NCI-H1930 (cell line): ENCODE measurements around the gene NOL4L.

ENCODE experiments used
- DNase-seq, 2 experiments: peaks; one replicate each; lab custom pipeline; 2025; lab: John Stamatoyannopoulos, UW

The NOL4L gene

DNA sequence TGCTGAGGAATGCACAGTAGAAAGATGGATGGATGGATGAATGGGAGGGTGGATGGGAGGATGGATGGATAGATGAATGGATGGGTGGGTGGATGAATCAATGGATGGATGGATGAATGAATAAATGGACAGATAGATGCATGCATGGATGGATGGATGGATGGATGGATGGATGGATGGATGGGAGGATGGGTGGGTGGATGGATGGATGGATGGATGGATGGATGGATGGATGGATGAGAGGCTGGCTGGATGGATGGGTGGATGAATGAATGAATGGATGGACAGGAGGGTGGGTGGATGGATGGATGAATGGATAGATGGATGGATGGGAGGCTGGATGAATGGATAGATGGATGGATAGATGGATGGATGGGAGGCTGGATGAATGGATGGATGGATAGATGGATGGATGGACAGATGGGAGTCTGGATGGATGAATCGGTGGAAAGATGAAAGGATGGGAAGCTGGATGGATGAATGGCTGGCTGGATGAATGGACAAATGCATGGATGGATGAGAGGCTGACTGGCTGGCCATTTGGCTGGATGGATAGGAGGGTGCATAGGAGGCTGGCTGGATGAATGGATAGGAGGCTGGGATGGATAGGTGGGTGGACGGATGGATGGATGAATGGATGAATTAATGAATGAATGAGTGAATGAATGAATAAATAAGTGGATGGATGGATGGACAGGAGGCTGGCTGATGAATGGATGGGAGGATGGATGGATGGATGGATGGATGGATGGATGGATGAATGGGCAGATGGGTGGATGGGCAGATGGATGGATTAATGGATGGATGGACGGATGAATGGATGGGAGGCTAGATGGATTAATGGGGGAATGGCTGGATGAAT, 28.3 kb upstream of the NOL4L start:
- DNase-seq: no peak

DNA sequence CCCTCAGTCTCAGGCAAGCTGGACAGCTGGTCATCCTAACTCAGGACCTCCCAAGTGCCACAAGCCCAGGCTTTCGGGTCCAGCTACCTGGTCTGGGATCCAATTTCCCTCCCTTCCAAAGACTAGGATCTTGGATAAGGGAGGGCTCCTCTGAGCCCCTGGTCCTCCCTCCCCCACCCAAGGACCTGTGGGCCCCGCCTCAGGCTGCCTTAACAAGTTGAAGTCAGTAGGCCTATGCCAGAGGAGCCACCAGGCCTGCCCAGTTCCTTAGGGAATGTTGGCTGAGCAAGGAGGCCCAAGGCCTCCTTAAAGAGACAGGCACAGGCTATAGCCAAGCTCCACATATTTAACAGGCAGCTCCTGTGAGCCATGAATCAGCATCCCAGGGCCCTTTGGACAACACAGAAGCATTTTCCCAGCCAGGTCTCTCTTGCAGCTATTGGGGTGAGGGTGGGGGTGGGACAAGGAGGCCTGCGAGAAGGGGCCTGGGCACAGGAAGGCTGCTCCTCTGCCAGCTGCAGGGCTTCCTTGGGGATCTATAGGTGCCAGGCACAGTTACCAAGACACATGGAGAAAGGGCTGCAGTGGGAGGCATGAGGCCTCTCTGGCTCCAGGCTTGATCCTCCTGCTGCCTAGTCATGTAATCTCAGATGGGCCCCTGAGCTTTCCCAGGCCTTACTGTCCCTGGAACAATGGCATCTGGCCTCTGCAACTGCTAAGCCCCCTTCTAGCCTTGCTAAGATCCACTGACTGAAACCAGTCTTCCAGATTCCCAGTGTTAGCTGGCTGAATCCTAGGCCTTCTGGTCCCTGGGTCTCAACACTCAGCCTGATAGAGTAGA, 27.4 kb upstream of the NOL4L start:
- DNase-seq: no peak

- no peak for DNase-seq
Measured at GRCh38 chr20:32611868-32612267, 26.7 kb upstream of the NOL4L start.

GRCh38 chr20:32611286-32611685, 26.2 kb upstream of the NOL4L start:
- no peak for DNase-seq

- DNase-seq: no peak
Measured at GRCh38 chr20:32610472-32611218, 25.5 kb upstream of the NOL4L start.

- DNase-seq: no peak
Measured at GRCh38 chr20:32609993-32610392, 24.9 kb upstream of the NOL4L start.

DNA sequence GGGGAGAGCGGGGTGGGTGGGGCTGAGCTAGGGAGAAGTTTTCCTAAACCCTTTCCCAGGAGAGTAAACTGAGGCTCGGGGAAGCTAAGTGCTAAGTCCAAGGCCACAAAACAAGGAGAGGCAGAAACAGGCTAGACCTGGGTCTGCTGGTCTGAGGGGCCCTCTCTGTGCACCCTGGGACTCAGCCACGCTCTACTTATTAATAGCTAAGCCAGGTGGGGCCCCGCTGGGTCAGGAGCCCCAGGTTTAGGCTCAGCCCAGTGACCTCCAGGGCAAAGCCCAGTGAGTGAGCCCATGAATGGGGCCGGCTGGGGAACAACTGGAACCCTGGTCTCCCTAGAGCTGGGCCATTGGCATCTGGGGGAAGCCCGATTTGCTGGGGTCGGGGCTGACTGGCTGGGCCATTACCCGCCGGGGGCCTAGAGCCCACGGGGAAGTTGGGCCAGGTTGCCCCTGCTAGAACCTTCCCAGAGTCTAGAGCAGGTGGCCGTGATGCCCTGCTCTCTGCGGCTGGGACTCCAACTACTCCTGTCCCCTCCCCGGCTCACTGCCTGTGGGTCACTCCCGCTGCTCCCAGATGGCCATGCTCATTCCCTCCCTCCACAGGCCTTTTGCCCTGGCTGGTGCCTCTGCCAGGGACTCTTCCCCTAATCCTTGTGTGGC, 24.1 kb upstream of the NOL4L start:
- no peak for DNase-seq

GRCh38 chr20:32608664-32609015, 23.5 kb upstream of the NOL4L start:
- no peak for DNase-seq

DNA sequence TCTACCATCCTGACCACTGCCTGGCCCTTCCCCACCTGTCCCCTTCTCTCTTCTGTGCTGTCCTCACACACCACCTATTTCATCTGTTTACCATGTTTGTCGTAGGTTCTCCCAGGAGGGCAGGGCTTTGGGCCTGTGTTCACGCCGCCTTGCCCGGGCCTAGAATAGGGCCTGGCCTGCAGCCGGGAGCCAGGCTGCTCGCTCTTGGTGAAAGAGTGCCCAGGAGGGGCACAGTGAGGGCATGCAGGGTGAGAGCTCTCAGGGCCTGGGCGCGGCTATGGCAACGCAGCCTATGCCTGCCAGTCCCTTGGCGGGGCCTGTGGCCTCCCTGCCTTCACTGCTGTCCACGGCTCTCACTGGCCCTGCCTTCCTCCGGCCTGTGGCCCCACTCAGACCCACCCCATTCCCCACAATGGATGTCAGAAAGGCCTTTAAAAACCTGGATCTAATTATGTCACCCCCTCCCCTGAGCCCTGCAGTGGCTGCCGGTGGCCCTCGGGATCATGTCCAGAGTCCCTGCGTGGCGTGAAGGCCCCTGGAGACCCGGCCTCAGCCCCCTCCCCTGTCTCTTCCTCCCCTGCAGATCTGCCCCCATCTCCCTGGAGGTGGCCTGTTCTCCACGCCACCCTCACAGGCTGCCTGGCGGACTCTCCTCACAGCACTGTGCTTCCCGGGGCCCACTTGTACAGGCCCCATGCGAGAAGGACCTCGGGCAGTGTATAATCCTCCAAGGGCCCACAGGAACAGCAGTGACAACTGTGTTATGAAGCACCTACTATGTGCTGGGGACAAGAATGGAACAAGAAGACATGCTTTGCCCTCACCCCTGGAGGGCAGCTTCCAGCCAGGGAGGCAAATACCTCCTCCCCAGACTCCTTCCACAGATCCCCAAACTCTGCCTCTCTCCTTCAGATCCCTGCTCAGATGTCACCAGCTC, 22.9 kb upstream of the NOL4L start:
- DNase-seq: no peak

DNA sequence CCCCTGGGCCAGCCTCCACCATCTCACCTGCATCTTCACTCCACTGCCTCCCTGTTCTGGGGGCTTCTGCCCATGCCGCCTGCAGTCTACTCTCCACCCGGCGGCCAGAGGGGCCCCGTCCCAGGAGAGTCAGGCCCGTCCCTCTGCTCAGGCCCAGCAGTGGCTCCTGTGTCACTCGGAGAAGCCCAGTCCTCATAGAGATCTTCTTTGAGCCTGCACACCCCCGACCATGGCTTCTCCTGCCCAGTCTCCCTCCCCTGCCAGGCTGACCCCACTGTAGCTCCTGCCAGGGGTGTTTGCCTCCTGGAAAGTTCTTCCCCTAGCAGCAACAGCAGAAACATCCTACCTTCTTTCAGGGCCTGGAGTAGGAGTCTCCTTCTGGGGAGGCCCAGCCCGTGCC, 22.2 kb upstream of the NOL4L start:
- no peak for DNase-seq

GRCh38 chr20:32606790-32607189, 21.7 kb upstream of the NOL4L start:
- DNase-seq: no peak

DNA sequence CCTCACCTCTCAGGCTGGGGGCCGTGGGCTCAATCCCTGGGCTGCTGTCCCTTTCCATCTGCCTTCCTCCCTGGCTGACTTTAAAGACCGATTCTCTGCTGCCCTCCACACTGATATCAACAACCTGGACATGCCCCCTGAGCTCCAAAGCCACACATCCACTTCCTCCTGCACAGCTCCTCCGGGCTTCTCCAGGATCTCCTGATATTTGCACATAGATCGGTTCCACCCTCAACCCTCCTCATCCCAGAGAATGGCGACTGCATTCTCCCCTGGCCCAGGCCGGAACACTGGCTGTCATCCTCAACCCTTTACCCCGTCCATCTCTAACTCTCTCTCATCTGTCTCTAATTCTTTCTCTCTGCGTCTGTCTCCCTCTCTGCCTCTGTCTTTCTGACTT, 21.0 kb upstream of the NOL4L start:
- DNase-seq: no peak

- no peak for DNase-seq
Measured at GRCh38 chr20:32605167-32605656, 20.1 kb upstream of the NOL4L start.

DNA sequence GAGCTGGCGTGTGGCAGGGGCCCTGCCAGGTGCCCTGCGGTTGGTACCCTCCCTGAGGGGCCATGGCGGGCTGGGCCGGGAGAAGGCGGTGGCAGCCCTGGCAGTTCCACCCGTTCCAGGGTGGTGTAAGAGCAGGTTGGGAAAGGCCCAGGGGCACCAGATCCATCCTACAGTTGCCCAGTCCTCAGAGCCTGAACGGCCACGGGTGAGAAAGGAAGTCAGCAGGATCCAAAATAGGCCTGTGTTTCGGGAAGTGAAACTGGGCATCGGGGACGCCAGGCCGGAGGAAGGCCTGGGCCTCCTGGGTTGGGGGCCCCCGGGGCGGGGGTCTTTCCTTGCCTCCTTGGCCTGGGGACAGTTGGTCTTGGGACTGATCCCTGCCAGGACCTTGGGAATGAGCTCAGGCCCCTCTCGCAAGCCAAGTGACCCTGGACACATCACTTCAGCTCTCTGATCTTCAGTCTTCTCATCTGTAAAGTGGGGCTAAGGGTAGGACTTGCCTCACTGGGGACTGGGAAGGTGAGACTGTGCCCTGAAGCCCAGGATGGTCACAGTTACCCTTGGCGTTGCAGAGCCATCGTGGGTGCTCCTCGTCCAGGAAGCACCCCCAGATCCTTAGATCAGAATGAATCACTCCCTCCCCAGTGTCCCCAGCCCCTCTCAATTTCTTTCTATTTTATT, 18.1 kb upstream of the NOL4L start:
- no peak for DNase-seq

- DNase-seq: no peak
Measured at GRCh38 chr20:32602273-32602672, 17.1 kb upstream of the NOL4L start.

DNA sequence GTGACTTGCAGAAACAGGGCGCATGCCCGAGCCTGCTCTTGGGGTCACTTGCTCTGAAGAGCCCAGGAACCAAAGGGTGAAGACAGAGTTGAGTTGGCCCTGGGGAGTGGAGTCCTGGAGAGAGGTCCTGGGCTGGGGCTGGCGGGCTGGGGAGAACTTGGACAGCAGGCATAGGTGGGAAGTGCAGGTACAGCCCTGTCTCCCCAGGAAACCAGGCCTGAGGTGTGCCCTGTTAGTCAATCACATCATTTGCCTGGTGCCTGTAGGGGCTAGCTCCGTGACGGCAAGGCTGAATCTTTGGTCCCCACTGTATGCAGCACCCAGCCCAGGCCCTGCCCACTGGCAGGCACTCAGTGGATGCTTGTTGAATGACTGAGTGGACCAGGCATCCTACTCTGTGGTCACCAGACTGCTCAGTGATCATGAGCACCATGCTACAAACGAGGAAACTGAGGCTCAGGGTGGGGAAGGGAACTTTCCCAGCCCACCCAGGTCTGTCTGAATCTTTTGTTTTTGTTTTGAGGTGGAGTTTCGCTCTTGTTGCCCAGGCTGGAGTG, 15.6 kb upstream of the NOL4L start:
- DNase-seq: no peak

DNA sequence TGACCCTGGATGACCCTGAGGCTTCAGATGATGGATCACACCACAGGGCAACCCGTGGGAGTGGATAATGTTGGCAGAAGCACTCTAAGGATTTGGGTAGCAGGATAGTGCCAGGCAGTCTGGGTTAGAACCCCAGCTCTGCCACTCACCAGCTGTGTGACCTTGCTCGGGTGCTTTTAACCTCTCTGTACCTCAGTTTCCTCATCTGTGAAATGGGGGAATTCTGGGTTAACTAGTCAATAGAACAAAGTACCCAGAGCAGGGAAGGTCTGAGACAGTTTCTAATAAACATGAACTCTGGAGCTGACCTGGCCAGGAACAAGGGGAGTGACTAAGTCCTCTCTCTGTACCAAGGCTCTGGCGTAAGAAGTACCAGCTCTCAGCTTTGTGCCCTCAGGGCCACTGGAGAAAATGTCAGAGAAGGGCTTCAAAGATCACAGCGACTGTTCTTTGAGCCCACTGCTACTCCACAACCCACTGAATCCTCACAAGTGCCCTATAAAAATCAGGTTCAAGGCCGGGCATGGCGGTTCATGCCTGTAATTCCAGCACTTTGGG, 14.7 kb upstream of the NOL4L start:
- no peak for DNase-seq

DNA sequence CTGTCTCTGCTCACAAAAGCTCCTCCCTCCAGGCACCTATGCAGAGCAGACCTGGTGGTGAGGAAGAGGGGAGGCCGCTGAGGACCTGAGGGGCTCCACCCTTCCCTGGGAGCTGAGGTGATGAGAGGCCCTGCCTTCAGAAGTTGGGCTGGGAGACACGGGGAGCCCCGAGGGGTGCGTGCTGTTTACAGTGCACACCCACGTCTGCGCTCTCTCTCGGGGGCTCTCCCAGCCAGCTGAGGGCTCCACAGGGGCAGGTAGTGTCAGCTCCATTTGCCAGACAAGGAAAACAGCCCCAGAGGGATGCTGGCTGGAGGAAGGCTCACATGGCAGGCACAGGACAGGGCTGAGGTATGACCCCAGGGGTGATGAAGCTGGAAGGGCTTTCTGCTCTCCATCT, 13.5 kb upstream of the NOL4L start:
- no peak for DNase-seq

DNA sequence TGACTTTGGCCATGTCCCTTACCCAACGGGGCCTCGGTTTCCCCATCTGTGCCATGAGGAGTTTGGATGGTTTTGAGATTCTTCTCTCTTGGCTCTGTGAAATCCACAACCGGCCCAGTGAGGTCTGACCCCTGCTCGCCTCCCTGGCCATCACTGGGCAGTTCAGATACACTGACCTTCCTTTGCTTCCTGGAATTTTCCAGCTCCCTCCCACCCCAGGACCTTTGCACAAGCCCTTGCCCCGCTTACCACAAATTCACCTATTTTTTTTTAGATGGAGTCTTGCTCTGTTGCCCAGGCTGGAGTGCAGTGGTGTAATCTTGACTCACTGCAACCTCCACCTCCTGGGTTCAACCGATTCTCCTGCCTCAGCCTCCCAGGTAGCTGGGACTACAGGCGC, 12.6 kb upstream of the NOL4L start:
- DNase-seq: no peak
